ENCODE data around the gene CDH13.

The CDH13 gene

GRCh38 chr16:83803811-83804210, 1177.0 kb downstream of the CDH13 start:
- Histone ChIP-seq H4K20me1 (ENCODE audit: insufficient read depth, low read length) (no peaks in the 10 kb centered on the region), H3K9ac (ENCODE audit: low read length) (no peak overlapping the region), H3K9me3 (replicated peaks; ENCODE audit: insufficient read depth, low read length) (no peaks in the 10 kb centered on the region), H3K79me2 (ENCODE audit: low read length) (peaks cover 7% of the 10 kb centered on the region), H3K4me3 (ENCODE audit: low read length) (no peak overlapping the region), H3F3A (ENCODE audit: insufficient read depth, low read length) (no peaks in the 10 kb centered on the region), H3K27me3 (replicated peaks; ENCODE audit: insufficient read depth, low read length) (no peaks in the 10 kb centered on the region), H3K9me2 (replicated peaks; ENCODE audit: insufficient read depth, low read length) (no peaks in the 10 kb centered on the region), H3K27ac (ENCODE audit: low read length) (no peak overlapping the region), H3K36me3 (replicated peaks; ENCODE audit: insufficient read depth, low read length) (no peaks in the 10 kb centered on the region), H3K4me1 (ENCODE audit: low read length) (no peaks in the 10 kb centered on the region), H2AFZ (ENCODE audit: low read length) (no peak overlapping the region), H3K4me2 (ENCODE audit: low read depth, low read length) (no peak overlapping the region)
- no peak for DNase-seq
- TF ChIP-seq EZH2 (optimal IDR thresholded peaks at IDR 0.05; ENCODE audit: low read depth, low read length) (no peak), CTCF (IDR thresholded peaks at IDR 0.05; ENCODE audit: low read length) (no peak), EZH2phosphoT487 (IDR thresholded peaks at IDR 0.05; ENCODE audit: low read length) (no peak)

- TF ChIP-seq CTCF (IDR thresholded peaks at IDR 0.05; ENCODE audit: low read length) (no peak), EZH2 (optimal IDR thresholded peaks at IDR 0.05; ENCODE audit: low read depth, low read length) (no peak), EZH2phosphoT487 (IDR thresholded peaks at IDR 0.05; ENCODE audit: low read length) (no peak)
- H3K36me3 ChIP-seq (replicated peaks; ENCODE audit: insufficient read depth, low read length), result no peaks in the 10 kb centered on the region
- H3K9me2 ChIP-seq (replicated peaks; ENCODE audit: insufficient read depth, low read length), result no peaks in the 10 kb centered on the region
- no peaks in the 10 kb centered on the region for H3K27me3 ChIP-seq (replicated peaks; ENCODE audit: insufficient read depth, low read length)
- H3K9ac ChIP-seq (ENCODE audit: low read length), result no peak overlapping the region
- no peak overlapping the region for H3K4me3 ChIP-seq (ENCODE audit: low read length)
- H3K27ac ChIP-seq (ENCODE audit: low read length), result no peak overlapping the region
- no peak overlapping the region for H3K4me2 ChIP-seq (ENCODE audit: low read depth, low read length)
- H3K4me1 ChIP-seq (ENCODE audit: low read length), result no peaks in the 10 kb centered on the region
- H4K20me1 ChIP-seq (ENCODE audit: insufficient read depth, low read length), result no peaks in the 10 kb centered on the region
- no peak overlapping the region for H2AFZ ChIP-seq (ENCODE audit: low read length)
- peaks cover 11% of the 10 kb centered on the region for H3K79me2 ChIP-seq (ENCODE audit: low read length)
- H3F3A ChIP-seq (ENCODE audit: insufficient read depth, low read length), result no peaks in the 10 kb centered on the region
- H3K9me3 ChIP-seq (replicated peaks; ENCODE audit: insufficient read depth, low read length), result no peaks in the 10 kb centered on the region
- no peak for DNase-seq
These were observed 1177.6 kb downstream of the CDH13 start for GRCh38 chr16:83804366-83804765.

- Histone ChIP-seq H3K27ac (ENCODE audit: low read length) (no peak overlapping the region), H3K36me3 (replicated peaks; ENCODE audit: insufficient read depth, low read length) (no peaks in the 10 kb centered on the region), H4K20me1 (ENCODE audit: insufficient read depth, low read length) (no peaks in the 10 kb centered on the region), H3K9ac (ENCODE audit: low read length) (no peak overlapping the region), H3K4me1 (ENCODE audit: low read length) (no peaks in the 10 kb centered on the region), H3K9me2 (replicated peaks; ENCODE audit: insufficient read depth, low read length) (no peaks in the 10 kb centered on the region), H3K4me2 (ENCODE audit: low read depth, low read length) (no peak overlapping the region), H3K27me3 (replicated peaks; ENCODE audit: insufficient read depth, low read length) (no peaks in the 10 kb centered on the region), H3K4me3 (ENCODE audit: low read length) (no peak overlapping the region), H3K9me3 (replicated peaks; ENCODE audit: insufficient read depth, low read length) (no peaks in the 10 kb centered on the region), H2AFZ (ENCODE audit: low read length) (no peak overlapping the region), H3K79me2 (ENCODE audit: low read length) (peaks cover 11% of the 10 kb centered on the region), H3F3A (ENCODE audit: insufficient read depth, low read length) (no peaks in the 10 kb centered on the region)
- TF ChIP-seq EZH2 (optimal IDR thresholded peaks at IDR 0.05; ENCODE audit: low read depth, low read length) (no peak), CTCF (IDR thresholded peaks at IDR 0.05; ENCODE audit: low read length) (no peak), EZH2phosphoT487 (IDR thresholded peaks at IDR 0.05; ENCODE audit: low read length) (no peak)
- no peak for DNase-seq
These were observed 1179.3 kb downstream of the CDH13 start for GRCh38 chr16:83806036-83806435.
